H1 (cell line): Measurements from ENCODE around the gene CHPF2. TPM values are rescaled to one million over a fixed set of nuclear protein-coding genes. Genes with fewer than 3 reads are reported as not detected.

ENCODE experiments used
- CTCF ChIA-PET: fragments of 300-600 bp; sonication (Branson Sonifier 250); formaldehyde crosslinking; loops from one replicate; lab custom pipeline; 2021; ENCODE audit not compliant: partially characterized antibody; lab: Charles Lee
- POLR2A ChIA-PET: fragments of 300-600 bp; sonication (Branson Sonifier 250); formaldehyde crosslinking; loops from one replicate; lab custom pipeline; 2021; ENCODE audit warnings: inconsistent platforms; ENCODE audit not compliant: partially characterized antibody; lab: Charles Lee
- DNase-seq, 2 experiments: peaks; one replicate each; pipeline versions ENCODE4 v3.0.0 to v3.0.0-alpha.2; 2010 to 2022; ENCODE audit warnings: low spot score in 2 of 2, low read depth in 1 of 2, mixed read lengths in 1 of 2
- FAIRE-seq: peaks from 2 replicates; lab custom pipeline; 2011; peaks lifted over from hg19 to GRCh38; lab: Jason Lieb, UNC
- H2AFZ ChIP-seq: 2 replicates; pipeline ENCODE4 v1.8.1; 2012; ENCODE audit warnings: low read length, inconsistent platforms
- H2AK5ac ChIP-seq: 2 replicates; pipeline ENCODE4 v1.6.1; 2013; ENCODE audit warnings: low read depth, low read length
- H2BK120ac ChIP-seq: replicated peaks from 2 replicates; pipeline ENCODE3; 2013; ENCODE audit warnings: low read depth, low read length, inconsistent platforms
- H2BK12ac ChIP-seq: 2 replicates; pipeline ENCODE4 v1.6.1; 2013; ENCODE audit warnings: low read depth, low read length
- H2BK15ac ChIP-seq: 2 replicates; pipeline ENCODE4 v1.6.1; 2013; ENCODE audit warnings: low read length
- H2BK20ac ChIP-seq: 2 replicates; pipeline ENCODE4 v1.6.1; 2013; ENCODE audit warnings: low read length
- H2BK5ac ChIP-seq: 2 replicates; pipeline ENCODE4 v1.6.1; 2013; ENCODE audit warnings: low read depth, low read length
- H3K14ac ChIP-seq: 2 replicates; pipeline ENCODE4 v1.6.1; 2013; ENCODE audit warnings: inconsistent platforms; ENCODE audit not compliant: insufficient read length
- H3K18ac ChIP-seq: 2 replicates; pipeline ENCODE4 v1.6.1; 2013; ENCODE audit warnings: low read length; ENCODE audit errors: extremely low read depth
- H3K23ac ChIP-seq: 2 replicates; pipeline ENCODE4 v1.6.1; 2013; ENCODE audit warnings: inconsistent platforms; ENCODE audit not compliant: insufficient read length
- H3K23me2 ChIP-seq: 2 replicates; pipeline ENCODE4 v1.6.1; 2013; ENCODE audit warnings: low read depth, low read length
- H3K27ac ChIP-seq: 2 replicates; pipeline ENCODE4 v1.6.1; 2011; ENCODE audit warnings: low read depth, low read length, inconsistent platforms
- H3K27me3 ChIP-seq, 4 experiments: replicated peaks in 1 of 4; 1 replicate in 1 of 4; 2 replicates in 3 of 4; pipeline versions ENCODE4 v1.6.1 to v1.8.1; 2011 to 2013; ENCODE audit warnings: low read length in 3 of 4, mild to moderate bottlenecking in 3 of 4, inconsistent platforms in 2 of 4, mixed read lengths in 2 of 4, moderate library complexity in 1 of 4; ENCODE audit not compliant: control insufficient read depth in 3 of 4, insufficient read depth in 3 of 4; ENCODE audit errors: extremely low read depth in 1 of 4
- H3K36me3 ChIP-seq, 4 experiments: 2 replicates each; pipeline versions ENCODE4 v1.6.1 to v1.8.1; 2011 to 2013; ENCODE audit warnings: mild to moderate bottlenecking in 4 of 4, low read length in 3 of 4, moderate library complexity in 2 of 4, control low read depth in 1 of 4, inconsistent platforms in 1 of 4; ENCODE audit not compliant: insufficient read depth in 4 of 4, control insufficient read depth in 2 of 4
- H3K4ac ChIP-seq: replicated peaks from 2 replicates; pipeline ENCODE3; 2013; ENCODE audit warnings: low read length, low read depth, mixed read lengths, inconsistent platforms; ENCODE audit not compliant: insufficient read length
- H3K4me1 ChIP-seq, 4 experiments: replicated peaks in 1 of 4; 1 replicate in 1 of 4; 2 replicates in 3 of 4; pipeline versions ENCODE4 v1.6.1 to v1.8.1; 2011 to 2013; ENCODE audit warnings: low read length in 3 of 4, inconsistent platforms in 2 of 4, mixed read lengths in 1 of 4; ENCODE audit not compliant: insufficient read depth in 4 of 4, control insufficient read depth in 3 of 4
- H3K4me2 ChIP-seq, 2 experiments: 2 replicates each; pipeline versions ENCODE4 v1.6.1 to v1.8.1; 2011 to 2013; ENCODE audit warnings: low read depth in 2 of 2, low read length in 2 of 2, control low read depth in 1 of 2, inconsistent platforms in 1 of 2, mild to moderate bottlenecking in 1 of 2; ENCODE audit not compliant: insufficient read depth in 1 of 2
- H3K4me3 ChIP-seq, 4 experiments: fragments of 200-600, 300-600 bp in 1 of 4; sonication (generic), shearing (Covaris generic), sonication (Bioruptor Twin) in 1 of 4; 2 replicates each; pipeline versions ENCODE4 v1.5.1 to v1.8.1; 2011 to 2016; ENCODE audit warnings: low read length in 4 of 4, low read depth in 3 of 4, control low read depth in 2 of 4, inconsistent platforms in 2 of 4, mild to moderate bottlenecking in 2 of 4, mixed read lengths in 1 of 4, moderate library complexity in 1 of 4; ENCODE audit not compliant: insufficient read depth in 2 of 4; ENCODE audit errors: extremely low read depth in 1 of 4
- H3K56ac ChIP-seq: replicated peaks from 2 replicates; pipeline ENCODE3; 2013; ENCODE audit warnings: low read depth, mild to moderate bottlenecking, mixed read lengths, low read length, inconsistent platforms; ENCODE audit not compliant: insufficient read length
- H3K79me1 ChIP-seq: 2 replicates; pipeline ENCODE4 v1.6.1; 2013; ENCODE audit warnings: low read depth, low read length, control low read depth
- H3K79me2 ChIP-seq, 2 experiments: 2 replicates each; pipeline versions ENCODE4 v1.6.1 to v1.8.1; 2012 to 2013; ENCODE audit warnings: low read length in 2 of 2, mild to moderate bottlenecking in 2 of 2, inconsistent platforms in 1 of 2; ENCODE audit not compliant: insufficient read depth in 2 of 2, control insufficient read depth in 1 of 2
- H3K9ac ChIP-seq, 4 experiments: replicated peaks in 1 of 4; 1 replicate in 1 of 4; 2 replicates in 3 of 4; pipeline versions ENCODE4 v1.6.1 to v1.8.1; 2011 to 2013; ENCODE audit warnings: low read depth in 3 of 4, low read length in 3 of 4, control low read depth in 2 of 4, mild to moderate bottlenecking in 2 of 4, moderate library complexity in 2 of 4, inconsistent platforms in 1 of 4; ENCODE audit errors: extremely low read depth in 1 of 4
- H3K9me3 ChIP-seq, 2 experiments: 2 replicates each; pipeline versions ENCODE4 v1.6.1 to v1.8.1; 2012 to 2013; ENCODE audit warnings: mild to moderate bottlenecking in 2 of 2, moderate library complexity in 2 of 2, control low read depth in 1 of 2, inconsistent platforms in 1 of 2, low read depth in 1 of 2, low read length in 1 of 2, mixed read lengths in 1 of 2; ENCODE audit not compliant: insufficient read depth in 2 of 2
- H4K20me1 ChIP-seq, 2 experiments: replicated peaks in 1 of 2; 2 replicates each; pipeline versions ENCODE3 to v1.8.1; 2011 to 2013; ENCODE audit warnings: inconsistent platforms in 2 of 2, low read length in 2 of 2, mild to moderate bottlenecking in 1 of 2; ENCODE audit not compliant: insufficient read depth in 2 of 2, control insufficient read depth in 1 of 2
- H4K5ac ChIP-seq: 2 replicates; pipeline ENCODE4 v1.6.1; 2013; ENCODE audit warnings: low read length, low read depth, mixed read lengths, inconsistent platforms; ENCODE audit not compliant: insufficient read length
- H4K8ac ChIP-seq: 2 replicates; pipeline ENCODE4 v1.8.0; 2013; ENCODE audit warnings: mild to moderate bottlenecking, moderate library complexity, low read length, inconsistent platforms; ENCODE audit not compliant: insufficient read depth; ENCODE audit errors: extremely low read depth
- H4K91ac ChIP-seq: replicated peaks from 2 replicates; pipeline ENCODE3; 2013; ENCODE audit warnings: low read length, mixed read lengths, inconsistent platforms; ENCODE audit not compliant: insufficient read length
- BACH1 ChIP-seq: IDR thresholded peaks from 2 replicates; pipeline ENCODE4 v1.6.1; 2012; ENCODE audit warnings: low read length, improper control_type of control experiment
- MAFK ChIP-seq: IDR thresholded peaks from 2 replicates; pipeline ENCODE4 v1.6.1; 2012; ENCODE audit warnings: low read depth, mild to moderate bottlenecking, improper control_type of control experiment, low read length
- NRF1 ChIP-seq: IDR thresholded peaks from 2 replicates; pipeline ENCODE4 v1.6.1; 2011; ENCODE audit warnings: mild to moderate bottlenecking, low read depth, low read length, improper control_type of control experiment
- POLR2AphosphoS5 ChIP-seq: IDR thresholded peaks from 2 replicates; pipeline ENCODE4 v1.6.1; 2011; ENCODE audit warnings: low read depth, low read length
- POU5F1 ChIP-seq: IDR thresholded peaks from 2 replicates; pipeline ENCODE4 v1.6.1; 2011; ENCODE audit warnings: low read depth, mild to moderate bottlenecking, low read length, moderate library complexity
- SP2 ChIP-seq: IDR thresholded peaks from 2 replicates; pipeline ENCODE4 v1.6.1; 2012; ENCODE audit warnings: mild to moderate bottlenecking, low read length, inconsistent platforms
- TCF12 ChIP-seq: IDR thresholded peaks from 2 replicates; pipeline ENCODE4 v1.6.1; 2011; ENCODE audit warnings: low read depth, mild to moderate bottlenecking, low read length
- ZNF274 ChIP-seq: IDR thresholded peaks from 2 replicates; pipeline ENCODE4 v1.7.0; 2012; ENCODE audit warnings: low read length, borderline replicate concordance; ENCODE audit errors: extremely low read depth
- WGBS, 2 experiments: shearing (Covaris generic) in 1 of 2; methylation state at CpG; one replicate each; pipeline versions ENCODE4 v1.1.6 to v1.1.7; 2013 to 2015; ENCODE audit warnings: low lambda C conversion rate in 2 of 2, mixed read lengths in 2 of 2, inconsistent platforms in 1 of 2, low coverage in 1 of 2, missing lambda C conversion rate in 1 of 2; ENCODE audit not compliant: insufficient replicate concordance in 2 of 2, insufficient coverage in 1 of 2, insufficient read length in 1 of 2; ENCODE audit errors: extremely low coverage in 1 of 2, missing lambda C conversion rate in 1 of 2; 5-methylcytosine and 5-hydroxymethylcytosine counted together
- polyA plus RNA-seq, 7 experiments: library from polyadenylated mRNA; depleted of rRNA in 3 of 7; stranded (reverse) in 5 of 7; unstranded in 2 of 7; fragments of >200 nt in 5 of 7; fragments of 200-250 nt in 2 of 7; gene quantifications; 1 replicate in 5 of 7; 2 replicates in 1 of 7; 4 replicates in 1 of 7; pipeline versions ENCODE4 v1.2.1 to v1.2.3, GENCODE V29; 2011 to 2013; ENCODE audit warnings: missing spikeins in 2 of 7, mixed read lengths in 2 of 7
- total RNA-seq: library from RNA; stranded (reverse); fragmentation: NEBNext Ultra II Directional; extraction: Animal tissue kit (Norgen Biotek cat#: 25700); gene quantifications from 2 replicates; pipeline ENCODE4 v1.2.1, GENCODE V29; 2021
- TF ChIP-seq, protein P1 (sequence below): IDR thresholded peaks from 2 replicates; pipeline ENCODE4 v1.6.1; 2012; ENCODE audit warnings: inconsistent platforms
- TF ChIP-seq, protein P2 (sequence below): IDR thresholded peaks from 2 replicates; pipeline ENCODE4 v1.6.1; 2011; ENCODE audit warnings: low read length, improper control_type of control experiment

CHPF2 gene
- total and polyA plus RNA-seq, 2 of the 8 experiments (the other 6 are each of a cell fraction or from before 2014, with no cell fraction given): 14.4 to 20.6 TPM

DNA sequence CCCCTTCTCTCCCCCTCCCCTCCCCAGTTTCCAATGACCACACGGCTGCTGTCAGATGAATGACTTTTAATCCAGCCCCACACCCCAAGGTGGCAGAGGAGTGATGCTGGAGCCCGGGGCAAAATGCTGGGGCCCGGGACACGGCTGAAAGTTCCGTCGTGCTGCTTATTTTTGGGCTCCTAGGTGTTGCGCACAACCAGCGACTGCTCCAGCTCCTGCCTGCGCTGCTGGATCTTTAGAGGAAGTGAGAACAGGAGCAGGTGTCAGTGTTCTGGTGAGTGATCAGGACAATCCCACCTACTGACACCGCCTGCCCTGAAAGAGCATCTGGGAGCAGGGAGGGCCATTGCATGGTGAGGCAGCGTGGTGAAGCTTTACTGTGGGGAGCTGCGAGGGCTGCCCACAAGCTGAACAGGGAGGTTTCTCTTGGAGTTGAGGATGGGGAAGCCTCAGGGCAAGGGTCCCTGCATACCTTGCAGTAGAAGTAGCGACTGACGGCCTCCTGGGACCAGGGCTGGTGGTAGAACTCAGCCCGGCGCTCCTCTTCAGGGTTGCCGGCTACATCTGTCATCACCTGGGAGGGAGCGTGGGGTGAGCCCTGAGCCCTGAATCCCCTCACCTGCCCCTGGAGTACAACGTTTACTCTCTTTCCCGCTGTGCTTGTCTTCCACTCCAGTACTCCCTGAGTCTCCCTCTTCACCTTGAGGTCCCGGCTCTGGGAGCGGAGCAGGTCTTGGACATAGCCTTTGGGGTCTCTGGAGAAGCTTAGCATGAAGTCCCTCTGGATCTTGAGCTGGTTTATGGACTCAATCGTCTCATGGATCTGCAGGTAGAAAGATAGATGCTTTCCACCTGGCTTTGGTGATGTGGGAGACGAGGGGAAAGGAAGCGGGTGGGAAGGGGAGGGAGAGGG, 6.9 kb downstream of the CHPF2 start:
- no peaks in the 10 kb centered on the region for H3K9me3 ChIP-seq
- no peak for TF ChIP-seq MAFK
- TF ChIP-seq, protein P1, sequence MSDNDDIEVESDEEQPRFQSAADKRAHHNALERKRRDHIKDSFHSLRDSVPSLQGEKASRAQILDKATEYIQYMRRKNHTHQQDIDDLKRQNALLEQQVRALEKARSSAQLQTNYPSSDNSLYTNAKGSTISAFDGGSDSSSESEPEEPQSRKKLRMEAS: no peak
- TF ChIP-seq BACH1: no peak
- no peak for TF ChIP-seq POLR2AphosphoS5
- TF ChIP-seq POU5F1: no peak
- TF ChIP-seq NRF1: no peak
- TF ChIP-seq TCF12: no peak
- TF ChIP-seq ZNF274: no peak
- no peak for TF ChIP-seq SP2
- TF ChIP-seq, protein P2, sequence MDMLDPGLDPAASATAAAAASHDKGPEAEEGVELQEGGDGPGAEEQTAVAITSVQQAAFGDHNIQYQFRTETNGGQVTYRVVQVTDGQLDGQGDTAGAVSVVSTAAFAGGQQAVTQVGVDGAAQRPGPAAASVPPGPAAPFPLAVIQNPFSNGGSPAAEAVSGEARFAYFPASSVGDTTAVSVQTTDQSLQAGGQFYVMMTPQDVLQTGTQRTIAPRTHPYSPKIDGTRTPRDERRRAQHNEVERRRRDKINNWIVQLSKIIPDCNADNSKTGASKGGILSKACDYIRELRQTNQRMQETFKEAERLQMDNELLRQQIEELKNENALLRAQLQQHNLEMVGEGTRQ: no peak

More for the DNA sequence above, 6.9 kb downstream of the CHPF2 start:
- H2BK12ac ChIP-seq: no peak overlapping the region
- peaks cover 0 to 12% of the 10 kb centered on the region in 2 experiments for H4K20me1 ChIP-seq
- no peak overlapping the region for H2BK20ac ChIP-seq
- H3K4me1 ChIP-seq: peaks cover 0 to 10% (median 6%) of the 10 kb centered on the region in 4 experiments; a peak in 6 of 7 replicates
- H3K18ac ChIP-seq: no peak overlapping the region
- no peaks in the 10 kb centered on the region; a peak in 1 of 7 replicates for H3K27me3 ChIP-seq
- peaks cover 8 to 24% (median 11%) of the 10 kb centered on the region in 4 experiments; a peak in 7 of 8 replicates for H3K36me3 ChIP-seq
- no peak overlapping the region for H4K8ac ChIP-seq
- 87% methylated on average over 19 of the region's 25 CpGs; no CpG with 5 or more reads in 1 of the 2 experiments for WGBS, 2 experiments
- no peak overlapping the region for H2AK5ac ChIP-seq
- no peak for FAIRE-seq
- H4K5ac ChIP-seq: no peak overlapping the region
- H3K4me3 ChIP-seq: no peak overlapping the region
- ChIA-PET POLR2A (interaction anchor here (0.7 to 5.7 kb wide), 2 partner anchors 10 to 12 kb away, joined by 3 to 22 read pairs; no protein-coding TSS in a partner anchor), CTCF (interaction anchor here (0.5 to 2.0 kb wide), 3 partner anchors 8 to 129 kb away, joined by 3 to 5 read pairs (median 4); no protein-coding TSS in a partner anchor)
- H3K79me2 ChIP-seq: peaks cover 0 to 7% of the 10 kb centered on the region in 2 experiments; a peak in 2 of 4 replicates
- no peaks in the 10 kb centered on the region for H3K23me2 ChIP-seq
- DNase-seq: no peak
- no peak overlapping the region for H2AFZ ChIP-seq
- no peak overlapping the region for H3K4me2 ChIP-seq
- no peak overlapping the region for H2BK120ac ChIP-seq
- H3K79me1 ChIP-seq: peaks cover 8% of the 10 kb centered on the region
- H2BK5ac ChIP-seq: no peak overlapping the region
- H3K4ac ChIP-seq: no peak overlapping the region
- no peak overlapping the region for H3K14ac ChIP-seq
- H3K23ac ChIP-seq: no peak overlapping the region
- no peak overlapping the region for H4K91ac ChIP-seq
- no peak overlapping the region for H3K9ac ChIP-seq
- no peak overlapping the region for H2BK15ac ChIP-seq
- no peak overlapping the region for H3K56ac ChIP-seq
- no peak overlapping the region for H3K27ac ChIP-seq
